Testis (tissue), 2 donors: ENCODE measurements around the gene HES2.

Experiments
- CTCF ChIP-seq, 3 experiments: fragments of 450-650 bp in 2 of 3; fragments of 200-600 bp in 1 of 3; sonication (generic) in 1 of 3; IDR thresholded peaks; one replicate each; pipeline ENCODE4 v1.5.1; 2016 to 2019; ENCODE audit warnings: antibody characterized with exemption in 3 of 3, mild to moderate bottlenecking in 2 of 3, moderate library complexity in 1 of 3
- POLR2A ChIP-seq: fragments of 450-650 bp; IDR thresholded peaks from one replicate; pipeline ENCODE4 v1.6.1; 2017; ENCODE audit warnings: antibody characterized with exemption, mild to moderate bottlenecking, moderate library complexity

GRCh38 chr1:6412896-6413295 lies 6.8 kb downstream of the HES2 start:
- TF ChIP-seq CTCF (IDR thresholded peaks at IDR 0.05): no peak
- TF ChIP-seq POLR2A: no peak
